Smooth muscle cell (in vitro differentiated cells): ENCODE measurements around the gene ULBP2. TPM values are rescaled to one million over a fixed set of nuclear protein-coding genes. Genes with fewer than 3 reads are reported as not detected.

ENCODE experiments used
- DNase-seq: peaks from one replicate; lab custom pipeline; 2025; ENCODE audit not compliant: unreplicated experiment; lab: John Stamatoyannopoulos, UW
- H2AFZ ChIP-seq: fragments of 200-600 bp; sonication (generic); 2 replicates; pipeline ENCODE4 v1.6.0; 2016; ENCODE audit warnings: antibody characterized with exemption, low read depth, mild to moderate bottlenecking
- H3F3A ChIP-seq: fragments of 200-600 bp; sonication (generic); 2 replicates; pipeline ENCODE4 v1.6.0; 2017; ENCODE audit warnings: antibody characterized with exemption, low read depth
- H3K27ac ChIP-seq: fragments of 200-600 bp; sonication (generic); 2 replicates; pipeline ENCODE4 v1.5.1; 2016; ENCODE audit warnings: low read depth, mild to moderate bottlenecking
- H3K27me3 ChIP-seq: fragments of 200-600 bp; sonication (generic); 2 replicates; pipeline ENCODE4 v1.6.1; 2016; ENCODE audit warnings: low read depth, mild to moderate bottlenecking
- H3K36me3 ChIP-seq: fragments of 200-600 bp; sonication (generic); 2 replicates; pipeline ENCODE4 v1.5.1; 2016; ENCODE audit warnings: low read depth
- H3K4me1 ChIP-seq: fragments of 200-600 bp; sonication (generic); 2 replicates; pipeline ENCODE4 v1.5.1; 2016; ENCODE audit warnings: low read depth
- H3K4me2 ChIP-seq: fragments of 200-600 bp; sonication (generic); 2 replicates; pipeline ENCODE4 v1.6.0; 2016; ENCODE audit warnings: mild to moderate bottlenecking
- H3K4me3 ChIP-seq: fragments of 200-600 bp; sonication (generic); 2 replicates; pipeline ENCODE4 v1.5.1; 2016; ENCODE audit warnings: mild to moderate bottlenecking
- H3K79me2 ChIP-seq: fragments of 200-600 bp; sonication (generic); 2 replicates; pipeline ENCODE4 v1.6.0; 2016; ENCODE audit warnings: low read depth, mild to moderate bottlenecking
- H3K9ac ChIP-seq: fragments of 200-600 bp; sonication (generic); 2 replicates; pipeline ENCODE4 v1.6.0; 2016; ENCODE audit warnings: low read depth
- H3K9me3 ChIP-seq: fragments of 200-600 bp; sonication (generic); replicated peaks from 2 replicates; pipeline ENCODE4 v1.5.1; 2016; ENCODE audit warnings: low read depth
- H4K20me1 ChIP-seq: fragments of 200-600 bp; sonication (generic); 2 replicates; pipeline ENCODE4 v1.6.0; 2016; ENCODE audit warnings: low read depth
- CTCF ChIP-seq: fragments of 200-600 bp; sonication (generic); IDR thresholded peaks from 2 replicates; pipeline ENCODE4 v1.5.1; 2017; ENCODE audit warnings: borderline replicate concordance, mild to moderate bottlenecking, antibody characterized with exemption; ENCODE audit not compliant: insufficient read depth, poor library complexity, severe bottlenecking
- WGBS: methylation state at CpG from one replicate; pipeline ENCODE4 v1.1.7; 2016; ENCODE audit warnings: low lambda C conversion rate; 5-methylcytosine and 5-hydroxymethylcytosine counted together
- polyA plus RNA-seq: library from polyadenylated mRNA; unstranded; fragments of >200 nt; fragmentation: Nextera tagmentation; extraction: Ambion mirVana; gene quantifications from 2 replicates; pipeline ENCODE4 v1.2.1, GENCODE V29; 2016
- total RNA-seq: library from RNA; depleted of rRNA; stranded (reverse); fragments of >200 nt; gene quantifications from 2 replicates; pipeline ENCODE4 v1.2.3, GENCODE V29; 2014

ULBP2 gene
- 8.8 and 9.8 TPM in 2 replicates for total RNA-seq
- 9.4 and 11.7 TPM in 2 replicates for polyA plus RNA-seq

GRCh38 chr6:149941583-149942460 lies at the start of gene ULBP2:
ULBP2 (plus strand) TSS chr6:149942014; CDS start chr6:149942073, 59 bp downstream.
- Histone ChIP-seq H3K4me1 (no peaks in the 10 kb centered on the region), H4K20me1 (no peaks in the 10 kb centered on the region), H3K4me2 (peak within 1 kb of the TSS; percentile 99), H3F3A (no peaks in the 10 kb centered on the region), H3K36me3 (no peaks in the 10 kb centered on the region), H3K9me3 (no peaks in the 10 kb centered on the region), H3K27ac (peak within 1 kb of the TSS; percentile 62), H3K27me3 (peaks cover 67% of the 10 kb centered on the region), H2AFZ (peak within 1 kb of the TSS; percentile 98), H3K79me2 (no peaks in the 10 kb centered on the region), H3K4me3 (peak within 1 kb of the TSS; percentile 76), H3K9ac (peak within 1 kb of the TSS; percentile 49)
- TF ChIP-seq CTCF: no peak
- 2% methylated on average over 58 of the region's 62 CpGs for WGBS
- DNase-seq: peak; percentile 61

- no peak for TF ChIP-seq CTCF
- 44% methylated on average over 7 of the region's 7 CpGs for WGBS
- Histone ChIP-seq H3K4me1 (no peaks in the 10 kb centered on the region), H3K4me2 (peak overlapping the region; percentile 2), H4K20me1 (no peaks in the 10 kb centered on the region), H3K9ac (no peak overlapping the region), H3K79me2 (no peaks in the 10 kb centered on the region), H3K4me3 (no peak overlapping the region), H3K9me3 (no peaks in the 10 kb centered on the region), H3K27me3 (peaks cover 4% of the 10 kb centered on the region), H3K36me3 (no peaks in the 10 kb centered on the region), H2AFZ (peak overlapping the region; percentile 9), H3K27ac (no peak overlapping the region), H3F3A (no peaks in the 10 kb centered on the region)
- no peak for DNase-seq
These were observed 46.7 kb upstream of the ULBP2 start for GRCh38 chr6:149895048-149895590.

GRCh38 chr6:149895833-149896271 lies 46.0 kb upstream of the ULBP2 start:
- Histone ChIP-seq H4K20me1 (no peaks in the 10 kb centered on the region), H3K36me3 (no peaks in the 10 kb centered on the region), H3K9ac (no peak overlapping the region), H3K27ac (peak overlapping the region; percentile 31), H3K4me2 (peak overlapping the region; percentile 2), H3K4me1 (no peaks in the 10 kb centered on the region), H3K9me3 (no peaks in the 10 kb centered on the region), H3F3A (no peaks in the 10 kb centered on the region), H3K27me3 (peaks cover 6% of the 10 kb centered on the region), H2AFZ (peak overlapping the region; percentile 9), H3K4me3 (no peak overlapping the region), H3K79me2 (no peaks in the 10 kb centered on the region)
- 69% methylated on average over 5 of the region's 5 CpGs for WGBS
- TF ChIP-seq CTCF: no peak
- DNase-seq: no peak
